Stimulated activated CD4-positive, alpha-beta T cell treated with anti-CD3 and anti-CD28 coated beads, Interleukin-12 subunit alpha, Interleukin-12 subunit beta, amount 100 ng/mL, for 48 hours (primary cell): Measurements from ENCODE around the gene PPIE.
"Not testable (repeated sequence)": the region's sequence is repeated elsewhere in the genome, so short reads cannot be mapped to it uniquely, and the experiment has no call there.

ENCODE experiments used
- DNase-seq, 3 donors: peaks; one replicate each; pipeline ENCODE4 v3.0.0-alpha.2; 2020; ENCODE audit warnings: low read depth in 2 of 3, low spot score in 1 of 3

The PPIE gene

GRCh38 chr1:39757501-39757900, 18.8 kb downstream of the PPIE start:
- no peak for DNase-seq

- no peak for DNase-seq
Measured at GRCh38 chr1:39758556-39759435, 20.1 kb downstream of the PPIE start.

- DNase-seq = no peak
Measured at GRCh38 chr1:39759436-39759726, 20.7 kb downstream of the PPIE start.

- DNase-seq = no peak
Measured at GRCh38 chr1:39760074-39761008, 21.7 kb downstream of the PPIE start.

- no peak for DNase-seq
Measured at GRCh38 chr1:39761016-39761415, 22.3 kb downstream of the PPIE start.

- no peak for DNase-seq
Measured at GRCh38 chr1:39761557-39762260, 23.0 kb downstream of the PPIE start.

GRCh38 chr1:39762550-39763540, 24.2 kb downstream of the PPIE start:
- no peak for DNase-seq

- not testable (repeated sequence) for DNase-seq
Measured at GRCh38 chr1:39763619-39764374, 25.1 kb downstream of the PPIE start.

GRCh38 chr1:39764512-39764911, 25.8 kb downstream of the PPIE start:
- DNase-seq = not testable (repeated sequence)

- DNase-seq = not testable (repeated sequence)
Measured at GRCh38 chr1:39766466-39766865, 27.8 kb downstream of the PPIE start.

GRCh38 chr1:39769502-39769901, 30.8 kb downstream of the PPIE start:
- DNase-seq = not testable (repeated sequence)

GRCh38 chr1:39770100-39771021, 31.7 kb downstream of the PPIE start:
- DNase-seq = peak in 2 of 3 donors; percentile 19 to 28

GRCh38 chr1:39771022-39771532, 32.4 kb downstream of the PPIE start, which contains the start of gene OXCT2:
Gene OXCT2 (minus strand): TSS chr1:39771348. CDS start chr1:39771255, 93 bp downstream.
- DNase-seq = not testable (repeated sequence)

GRCh38 chr1:39773369-39773979, 34.8 kb downstream of the PPIE start:
- DNase-seq = not testable (repeated sequence)

- DNase-seq = not testable (repeated sequence)
Measured at GRCh38 chr1:39775141-39775540, 36.5 kb downstream of the PPIE start.

- DNase-seq = not testable (repeated sequence)
Measured at GRCh38 chr1:39775676-39776399, 37.2 kb downstream of the PPIE start.

GRCh38 chr1:39776400-39776713, 37.7 kb downstream of the PPIE start:
- no peak for DNase-seq
